H1 (cell line): ENCODE measurements around the gene NAALADL1.

ENCODE experiments used
- CBX8 ChIP-seq: fragments of 300-800, 300-1000 bp; sonication (generic); IDR thresholded peaks from 2 replicates; pipeline ENCODE4 v1.7.1; 2016; ENCODE audit warnings: low read depth, low read length, borderline replicate concordance
- CHD2 ChIP-seq: IDR thresholded peaks from 2 replicates; pipeline ENCODE4 v1.6.1; 2012; ENCODE audit warnings: low read length, improper control_type of control experiment
- EZH2 ChIP-seq: fragments of 200-600 bp; sonication (generic); IDR thresholded peaks from 2 replicates; pipeline ENCODE4 v1.7.1; 2012; ENCODE audit warnings: low read depth, mild to moderate bottlenecking, moderate library complexity, low read length, inconsistent platforms; ENCODE audit not compliant: severe bottlenecking
- GABPA ChIP-seq: IDR thresholded peaks from 2 replicates; pipeline ENCODE4 v1.6.1; 2011; ENCODE audit warnings: mild to moderate bottlenecking, low read length, moderate library complexity, borderline replicate concordance; ENCODE audit not compliant: insufficient read depth
- JUN ChIP-seq: IDR thresholded peaks from 2 replicates; pipeline ENCODE4 v1.6.1; 2011; ENCODE audit warnings: low read depth, mild to moderate bottlenecking, improper control_type of control experiment, low read length
- JUND ChIP-seq: IDR thresholded peaks from 2 replicates; pipeline ENCODE4 v1.6.1; 2011; ENCODE audit warnings: mild to moderate bottlenecking, improper control_type of control experiment, low read length
- POLR2A ChIP-seq, 2 experiments: IDR thresholded peaks; 1 replicate in 1 of 2; 2 replicates in 1 of 2; pipeline ENCODE4 v1.6.1; 2011; ENCODE audit warnings: low read depth in 2 of 2, low read length in 2 of 2, mild to moderate bottlenecking in 2 of 2; ENCODE audit errors: control extremely low read depth in 1 of 2
- RFX5 ChIP-seq: IDR thresholded peaks from 2 replicates; pipeline ENCODE4 v1.6.1; 2011; ENCODE audit warnings: low read depth, low read length, improper control_type of control experiment, borderline replicate concordance
- SAP30 ChIP-seq: fragments of 300-600 bp; sonication (generic); IDR thresholded peaks from 2 replicates; pipeline ENCODE4 v1.7.1; 2012; ENCODE audit warnings: low read length, moderate library complexity, mild to moderate bottlenecking, inconsistent platforms; ENCODE audit not compliant: insufficient read depth, insufficient replicate concordance
- ZNF274 ChIP-seq: IDR thresholded peaks from 2 replicates; pipeline ENCODE4 v1.7.0; 2012; ENCODE audit warnings: low read length, borderline replicate concordance; ENCODE audit errors: extremely low read depth
- TF ChIP-seq, protein P1 (sequence below), 3 experiments: IDR thresholded peaks; 1 replicate in 2 of 3; 2 replicates in 1 of 3; pipeline versions ENCODE4 v1.5.1 to v1.6.1; 2011; ENCODE audit warnings: low read length in 3 of 3, mild to moderate bottlenecking in 3 of 3, inconsistent platforms in 2 of 3, low read depth in 1 of 3, moderate library complexity in 1 of 3; ENCODE audit not compliant: insufficient read depth in 1 of 3; ENCODE audit errors: control extremely low read depth in 1 of 3
- TF ChIP-seq, protein P2 (sequence below): IDR thresholded peaks from 2 replicates; pipeline ENCODE4 v1.6.1; 2011; ENCODE audit warnings: low read depth, mild to moderate bottlenecking, low read length; ENCODE audit not compliant: insufficient read depth
- TF ChIP-seq, protein P3 (sequence below): IDR thresholded peaks from 2 replicates; pipeline ENCODE4 v1.6.1; 2012; ENCODE audit warnings: inconsistent platforms

DNA sequence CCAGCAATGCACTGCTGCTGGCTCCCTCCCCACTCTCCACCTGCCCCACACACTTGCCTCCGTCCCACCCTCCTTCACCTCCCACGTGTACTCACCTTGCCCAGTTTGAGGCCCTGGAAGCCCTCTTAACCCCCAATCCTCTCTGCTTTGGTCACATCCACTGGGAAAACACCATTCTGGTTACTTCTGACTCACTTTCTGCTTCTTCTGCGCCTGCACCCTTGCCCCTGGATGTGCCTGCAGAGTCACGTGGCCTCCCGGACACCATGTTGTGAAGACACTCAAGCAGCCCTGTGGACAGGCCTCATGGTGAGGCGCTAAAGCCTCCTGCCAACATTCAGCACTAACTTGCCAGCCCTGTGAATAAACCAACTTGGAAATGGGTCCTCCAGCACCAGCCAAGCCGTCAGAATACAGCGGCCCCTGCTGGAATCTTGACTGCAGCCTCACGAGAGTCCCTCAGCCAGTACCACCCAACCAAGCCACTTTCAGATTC, 2.6 kb upstream of the NAALADL1 start:
- no peak for TF ChIP-seq POLR2A (IDR thresholded peaks at IDR 0.05; ENCODE audit: control extremely low read depth in 1 of 2, low read depth in 2 of 2, low read length in 2 of 2)
- TF ChIP-seq, protein P1, sequence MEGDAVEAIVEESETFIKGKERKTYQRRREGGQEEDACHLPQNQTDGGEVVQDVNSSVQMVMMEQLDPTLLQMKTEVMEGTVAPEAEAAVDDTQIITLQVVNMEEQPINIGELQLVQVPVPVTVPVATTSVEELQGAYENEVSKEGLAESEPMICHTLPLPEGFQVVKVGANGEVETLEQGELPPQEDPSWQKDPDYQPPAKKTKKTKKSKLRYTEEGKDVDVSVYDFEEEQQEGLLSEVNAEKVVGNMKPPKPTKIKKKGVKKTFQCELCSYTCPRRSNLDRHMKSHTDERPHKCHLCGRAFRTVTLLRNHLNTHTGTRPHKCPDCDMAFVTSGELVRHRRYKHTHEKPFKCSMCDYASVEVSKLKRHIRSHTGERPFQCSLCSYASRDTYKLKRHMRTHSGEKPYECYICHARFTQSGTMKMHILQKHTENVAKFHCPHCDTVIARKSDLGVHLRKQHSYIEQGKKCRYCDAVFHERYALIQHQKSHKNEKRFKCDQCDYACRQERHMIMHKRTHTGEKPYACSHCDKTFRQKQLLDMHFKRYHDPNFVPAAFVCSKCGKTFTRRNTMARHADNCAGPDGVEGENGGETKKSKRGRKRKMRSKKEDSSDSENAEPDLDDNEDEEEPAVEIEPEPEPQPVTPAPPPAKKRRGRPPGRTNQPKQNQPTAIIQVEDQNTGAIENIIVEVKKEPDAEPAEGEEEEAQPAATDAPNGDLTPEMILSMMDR (IDR thresholded peaks at IDR 0.05; ENCODE audit: control extremely low read depth in 1 of 3, insufficient read depth in 1 of 3, low read depth in 1 of 3, low read length in 3 of 3), result peak; percentile 65 to 83 (median 68)
- TF ChIP-seq SAP30, result no peak
- TF ChIP-seq ZNF274, result no peak
- peak; percentile 60; the same call in 1 of the 2 replicates for TF ChIP-seq GABPA
- TF ChIP-seq, protein P2, sequence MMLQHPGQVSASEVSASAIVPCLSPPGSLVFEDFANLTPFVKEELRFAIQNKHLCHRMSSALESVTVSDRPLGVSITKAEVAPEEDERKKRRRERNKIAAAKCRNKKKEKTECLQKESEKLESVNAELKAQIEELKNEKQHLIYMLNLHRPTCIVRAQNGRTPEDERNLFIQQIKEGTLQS, result no peak
- no peak for TF ChIP-seq CBX8
- no peak for TF ChIP-seq EZH2
- TF ChIP-seq JUND, result no peak
- no peak for TF ChIP-seq JUN
- TF ChIP-seq RFX5, result no peak
- TF ChIP-seq, protein P3, sequence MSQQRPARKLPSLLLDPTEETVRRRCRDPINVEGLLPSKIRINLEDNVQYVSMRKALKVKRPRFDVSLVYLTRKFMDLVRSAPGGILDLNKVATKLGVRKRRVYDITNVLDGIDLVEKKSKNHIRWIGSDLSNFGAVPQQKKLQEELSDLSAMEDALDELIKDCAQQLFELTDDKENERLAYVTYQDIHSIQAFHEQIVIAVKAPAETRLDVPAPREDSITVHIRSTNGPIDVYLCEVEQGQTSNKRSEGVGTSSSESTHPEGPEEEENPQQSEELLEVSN, result no peak
- TF ChIP-seq CHD2, result no peak
